ENCODE data around the gene KRTAP6-1.

KRTAP6-1 gene

GRCh38 chr21:30567617-30568016 lies 46.1 kb downstream of the KRTAP6-1 start:
- no peak overlapping the region for H3K9ac ChIP-seq (ENCODE audit: low read length)
- no peaks in the 10 kb centered on the region for H3K27me3 ChIP-seq (ENCODE audit: control insufficient read depth in 1 of 2, insufficient read depth in 2 of 2, low read length in 2 of 2)
- no peaks in the 10 kb centered on the region for H3K36me3 ChIP-seq (ENCODE audit: insufficient read depth, low read length)
- no peak overlapping the region for H3K4me3 ChIP-seq (ENCODE audit: low read depth in 1 of 2, low read length in 2 of 2)
- H3K9me3 ChIP-seq (ENCODE audit: low read length) = no peaks in the 10 kb centered on the region
- no peaks in the 10 kb centered on the region for H3K4me1 ChIP-seq (ENCODE audit: insufficient read depth, low read length)
- H3K27ac ChIP-seq (ENCODE audit: low read depth, low read length) = no peak overlapping the region

GRCh38 chr21:30563630-30564029 lies 50.1 kb downstream of the KRTAP6-1 start:
- no peaks in the 10 kb centered on the region for H3K9me3 ChIP-seq (ENCODE audit: low read length)
- H3K27ac ChIP-seq (ENCODE audit: low read depth, low read length) = no peak overlapping the region
- H3K27me3 ChIP-seq (ENCODE audit: control insufficient read depth in 1 of 2, insufficient read depth in 2 of 2, low read length in 2 of 2) = no peaks in the 10 kb centered on the region
- H3K9ac ChIP-seq (ENCODE audit: low read length) = no peak overlapping the region
- no peaks in the 10 kb centered on the region for H3K4me1 ChIP-seq (ENCODE audit: insufficient read depth, low read length)
- no peaks in the 10 kb centered on the region for H3K36me3 ChIP-seq (ENCODE audit: insufficient read depth, low read length)
- no peak overlapping the region for H3K4me3 ChIP-seq (ENCODE audit: low read depth in 1 of 2, low read length in 2 of 2)
